ENCODE data around the gene DAPL1.

The DAPL1 gene

DNA sequence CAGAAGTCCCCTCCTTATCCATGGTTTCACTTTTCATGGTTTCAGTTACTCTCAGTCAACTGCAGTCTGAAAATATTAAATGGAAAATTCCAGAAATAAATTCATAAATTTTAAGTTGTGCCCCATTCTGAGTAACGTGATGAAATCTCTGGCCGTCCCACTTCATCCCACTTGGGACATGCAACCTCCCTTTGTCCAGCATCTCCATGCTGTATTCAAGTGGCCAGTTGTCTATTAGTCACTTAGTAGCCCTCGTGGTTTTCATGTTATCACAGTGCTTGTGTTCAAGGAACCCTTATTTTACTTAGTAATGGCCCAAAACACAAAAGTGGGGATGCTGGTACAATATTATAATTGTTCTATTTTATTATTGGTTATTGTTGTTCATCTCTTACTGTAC, 18.0 kb upstream of the DAPL1 start:
- no peaks in the 10 kb centered on the region for H3K4me1 ChIP-seq (ENCODE audit: control insufficient read depth, insufficient read depth, low read depth, low read length)
- H3K4me2 ChIP-seq (ENCODE audit: low read length, poor library complexity, severe bottlenecking): no peak overlapping the region
- H3K27ac ChIP-seq (ENCODE audit: low read length, poor library complexity, severe bottlenecking): no peak overlapping the region
- no peak overlapping the region for H3K23ac ChIP-seq (ENCODE audit: low read length in 2 of 2)
- H3K79me1 ChIP-seq (replicated peaks; ENCODE audit: low read length, poor library complexity, severe bottlenecking): no peaks in the 10 kb centered on the region
- no peaks in the 10 kb centered on the region for H3K9me3 ChIP-seq (ENCODE audit: control insufficient read depth, low read length)
- H3K36me3 ChIP-seq (ENCODE audit: control insufficient read depth in 1 of 2, insufficient read depth in 2 of 2, low read depth in 1 of 2, low read length in 2 of 2): no peaks in the 10 kb centered on the region
- H2BK15ac ChIP-seq (ENCODE audit: low read depth, poor library complexity, severe bottlenecking): no peak overlapping the region
- H2BK5ac ChIP-seq (ENCODE audit: low read depth, low read length, poor library complexity, severe bottlenecking): no peak overlapping the region
- no peak overlapping the region for H2AK5ac ChIP-seq (ENCODE audit: low read length, severe bottlenecking)
- whole genome bisulfite sequencing: 85% methylated on average over 2 of the region's 3 CpGs
- H2AFZ ChIP-seq (ENCODE audit: low read depth, low read length): no peak overlapping the region
- H3K14ac ChIP-seq (ENCODE audit: low read length in 2 of 2): no peak overlapping the region
- peak; percentile 6 for DNase-seq
- H2BK12ac ChIP-seq (ENCODE audit: low read length in 2 of 2): no peak overlapping the region
- no peak overlapping the region for H2BK120ac ChIP-seq (ENCODE audit: low read depth, low read length)
- H3K4me3 ChIP-seq (ENCODE audit: insufficient read depth in 1 of 2, low read depth in 1 of 2, low read length in 2 of 2): no peak overlapping the region
- H4K8ac ChIP-seq (ENCODE audit: low read length): no peak overlapping the region
- no peak overlapping the region for H3K18ac ChIP-seq (ENCODE audit: low read depth in 1 of 2, low read length in 2 of 2)
- no peaks in the 10 kb centered on the region for H3K27me3 ChIP-seq (ENCODE audit: control insufficient read depth in 1 of 2, insufficient read depth in 1 of 2, low read length in 2 of 2)
- no peak overlapping the region for H4K91ac ChIP-seq (ENCODE audit: low read length)
- no peak overlapping the region for H3K4ac ChIP-seq (ENCODE audit: low read depth in 1 of 2, low read length in 2 of 2)
- peak overlapping the region; percentile 12 for H3K9ac ChIP-seq (ENCODE audit: low read length)

GRCh38 chr2:158778243-158778642, 16.9 kb upstream of the DAPL1 start:
- no peak overlapping the region for H3K4me2 ChIP-seq (ENCODE audit: low read length, poor library complexity, severe bottlenecking)
- H4K91ac ChIP-seq (ENCODE audit: low read length): no peak overlapping the region
- no peak overlapping the region for H2AK5ac ChIP-seq (ENCODE audit: low read length, severe bottlenecking)
- H3K18ac ChIP-seq (ENCODE audit: low read depth in 1 of 2, low read length in 2 of 2): no peak overlapping the region
- no peak overlapping the region for H3K14ac ChIP-seq (ENCODE audit: low read length in 2 of 2)
- DNase-seq: peak; percentile 10
- no peaks in the 10 kb centered on the region for H3K4me1 ChIP-seq (ENCODE audit: control insufficient read depth, insufficient read depth, low read depth, low read length)
- no peaks in the 10 kb centered on the region for H3K9me3 ChIP-seq (ENCODE audit: control insufficient read depth, low read length)
- H3K4me3 ChIP-seq (ENCODE audit: insufficient read depth in 1 of 2, low read depth in 1 of 2, low read length in 2 of 2): no peak overlapping the region
- no peak overlapping the region for H4K8ac ChIP-seq (ENCODE audit: low read length)
- no peak overlapping the region for H2BK5ac ChIP-seq (ENCODE audit: low read depth, low read length, poor library complexity, severe bottlenecking)
- H3K9ac ChIP-seq (ENCODE audit: low read length): no peak overlapping the region
- H3K23ac ChIP-seq (ENCODE audit: low read length in 2 of 2): no peak overlapping the region
- no peak overlapping the region for H2BK12ac ChIP-seq (ENCODE audit: low read length in 2 of 2)
- H2BK120ac ChIP-seq (ENCODE audit: low read depth, low read length): no peak overlapping the region
- no peaks in the 10 kb centered on the region for H3K79me1 ChIP-seq (replicated peaks; ENCODE audit: low read length, poor library complexity, severe bottlenecking)
- H3K27me3 ChIP-seq (ENCODE audit: control insufficient read depth in 1 of 2, insufficient read depth in 1 of 2, low read length in 2 of 2): no peaks in the 10 kb centered on the region
- 100% methylated on average over 1 of the region's 2 CpGs for whole genome bisulfite sequencing
- H2BK15ac ChIP-seq (ENCODE audit: low read depth, poor library complexity, severe bottlenecking): no peak overlapping the region
- H3K27ac ChIP-seq (ENCODE audit: low read length, poor library complexity, severe bottlenecking): no peak overlapping the region
- no peaks in the 10 kb centered on the region for H3K36me3 ChIP-seq (ENCODE audit: control insufficient read depth in 1 of 2, insufficient read depth in 2 of 2, low read depth in 1 of 2, low read length in 2 of 2)
- H2AFZ ChIP-seq (ENCODE audit: low read depth, low read length): no peak overlapping the region
- H3K4ac ChIP-seq (ENCODE audit: low read depth in 1 of 2, low read length in 2 of 2): no peak overlapping the region

DNA sequence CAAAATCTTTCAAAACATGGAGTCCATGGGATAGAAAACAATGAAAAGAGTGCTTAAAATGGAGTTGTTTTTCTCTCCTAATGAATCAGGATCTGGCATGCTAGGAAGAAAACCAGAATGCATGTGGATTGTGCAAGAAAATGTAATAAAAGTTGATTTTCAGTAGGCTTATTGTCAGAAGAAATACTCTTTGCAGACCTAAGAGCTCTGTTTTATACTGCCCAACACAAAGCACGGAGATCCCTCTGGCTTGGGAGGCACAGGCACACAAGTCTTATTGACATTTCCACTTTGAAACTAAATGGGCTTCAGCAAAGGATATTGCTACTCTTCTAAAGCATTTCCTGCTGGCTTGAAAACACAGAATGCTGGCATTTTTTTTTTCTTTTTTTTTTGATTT, 15.5 kb upstream of the DAPL1 start:
- WGBS: 62% methylated on average over 1 of the region's 1 CpG
- Histone ChIP-seq H3K27me3 (ENCODE audit: control insufficient read depth in 1 of 2, insufficient read depth in 1 of 2, low read length in 2 of 2) (no peaks in the 10 kb centered on the region), H3K14ac (ENCODE audit: low read length in 2 of 2) (no peak overlapping the region), H2BK15ac (ENCODE audit: low read depth, poor library complexity, severe bottlenecking) (no peak overlapping the region), H4K91ac (ENCODE audit: low read length) (no peak overlapping the region), H3K9ac (ENCODE audit: low read length) (peak overlapping the region; percentile 42), H3K79me1 (replicated peaks; ENCODE audit: low read length, poor library complexity, severe bottlenecking) (no peaks in the 10 kb centered on the region), H2BK120ac (ENCODE audit: low read depth, low read length) (no peak overlapping the region), H2BK5ac (ENCODE audit: low read depth, low read length, poor library complexity, severe bottlenecking) (no peak overlapping the region), H3K18ac (ENCODE audit: low read depth in 1 of 2, low read length in 2 of 2) (no peak overlapping the region), H3K4ac (ENCODE audit: low read depth in 1 of 2, low read length in 2 of 2) (no peak overlapping the region), H3K4me1 (ENCODE audit: control insufficient read depth, insufficient read depth, low read depth, low read length) (no peaks in the 10 kb centered on the region), H3K27ac (ENCODE audit: low read length, poor library complexity, severe bottlenecking) (no peak overlapping the region), H3K36me3 (ENCODE audit: control insufficient read depth in 1 of 2, insufficient read depth in 2 of 2, low read depth in 1 of 2, low read length in 2 of 2) (no peaks in the 10 kb centered on the region), H3K9me3 (ENCODE audit: control insufficient read depth, low read length) (no peaks in the 10 kb centered on the region), H3K4me2 (ENCODE audit: low read length, poor library complexity, severe bottlenecking) (no peak overlapping the region), H4K8ac (ENCODE audit: low read length) (no peak overlapping the region), H2AFZ (ENCODE audit: low read depth, low read length) (no peak overlapping the region), H3K23ac (ENCODE audit: low read length in 2 of 2) (no peak overlapping the region), H2AK5ac (ENCODE audit: low read length, severe bottlenecking) (no peak overlapping the region), H2BK12ac (ENCODE audit: low read length in 2 of 2) (no peak overlapping the region), H3K4me3 (ENCODE audit: insufficient read depth in 1 of 2, low read depth in 1 of 2, low read length in 2 of 2) (no peak overlapping the region)
- peak; percentile 11 for DNase-seq

GRCh38 chr2:158781353-158781961, 13.7 kb upstream of the DAPL1 start:
- Histone ChIP-seq H3K23ac (ENCODE audit: low read length in 2 of 2) (no peak overlapping the region), H2BK120ac (ENCODE audit: low read depth, low read length) (peak overlapping the region; percentile 50), H4K8ac (ENCODE audit: low read length) (peak overlapping the region; percentile 64), H3K9me3 (ENCODE audit: control insufficient read depth, low read length) (no peaks in the 10 kb centered on the region), H3K18ac (ENCODE audit: low read depth in 1 of 2, low read length in 2 of 2) (peak overlapping the region; percentile 33 to 48), H3K4ac (ENCODE audit: low read depth in 1 of 2, low read length in 2 of 2) (no peak overlapping the region), H3K36me3 (ENCODE audit: control insufficient read depth in 1 of 2, insufficient read depth in 2 of 2, low read depth in 1 of 2, low read length in 2 of 2) (no peaks in the 10 kb centered on the region), H2BK12ac (ENCODE audit: low read length in 2 of 2) (peak overlapping the region in 1 of 2 experiments; percentile 70), H2BK5ac (ENCODE audit: low read depth, low read length, poor library complexity, severe bottlenecking) (no peak overlapping the region), H3K27ac (ENCODE audit: low read length, poor library complexity, severe bottlenecking) (no peak overlapping the region), H2BK15ac (ENCODE audit: low read depth, poor library complexity, severe bottlenecking) (no peak overlapping the region), H2AK5ac (ENCODE audit: low read length, severe bottlenecking) (no peak overlapping the region), H3K4me2 (ENCODE audit: low read length, poor library complexity, severe bottlenecking) (no peak overlapping the region), H3K27me3 (ENCODE audit: control insufficient read depth in 1 of 2, insufficient read depth in 1 of 2, low read length in 2 of 2) (no peaks in the 10 kb centered on the region), H3K4me3 (ENCODE audit: insufficient read depth in 1 of 2, low read depth in 1 of 2, low read length in 2 of 2) (peak overlapping the region in 1 of 2 experiments; percentile 31), H3K79me1 (replicated peaks; ENCODE audit: low read length, poor library complexity, severe bottlenecking) (no peaks in the 10 kb centered on the region), H3K14ac (ENCODE audit: low read length in 2 of 2) (no peak overlapping the region), H3K4me1 (ENCODE audit: control insufficient read depth, insufficient read depth, low read depth, low read length) (no peaks in the 10 kb centered on the region), H3K9ac (ENCODE audit: low read length) (peak overlapping the region; percentile 75), H2AFZ (ENCODE audit: low read depth, low read length) (no peak overlapping the region), H4K91ac (ENCODE audit: low read length) (no peak overlapping the region)
- DNase-seq: peak; percentile 80
- WGBS: 69% methylated on average over 3 of the region's 4 CpGs
